Breast epithelium (tissue), 4 donors: ENCODE data around the gene NLRX1. TPM values are rescaled to one million over a fixed set of nuclear protein-coding genes. Genes with fewer than 3 reads are reported as not detected.

Source experiments
- DNase-seq, 2 donors: peaks; one replicate each; pipeline ENCODE4 v3.0.0-alpha.2; 2019; ENCODE audit warnings: low spot score in 2 of 2
- H3K27ac ChIP-seq, 2 donors: fragments of 200-600 bp; sonication (generic) in 1 of 2; one replicate each; pipeline ENCODE4 v1.5.1; 2016 to 2019; ENCODE audit warnings: mild to moderate bottlenecking in 1 of 2
- H3K27me3 ChIP-seq, 2 donors: fragments of 200-600 bp; sonication (generic) in 1 of 2; one replicate each; pipeline versions ENCODE4 v1.5.1 to v1.6.0; 2017 to 2019; ENCODE audit warnings: control low read depth in 1 of 2, mild to moderate bottlenecking in 1 of 2
- H3K36me3 ChIP-seq: fragments of 200-600 bp; one replicate; pipeline ENCODE4 v1.5.1; 2019
- H3K4me1 ChIP-seq, 2 donors: fragments of 200-600 bp; sonication (generic); one replicate each; pipeline ENCODE4 v1.5.1; 2016 to 2019; ENCODE audit warnings: control low read depth in 1 of 2
- H3K4me3 ChIP-seq, 3 donors: fragments of 200-600 bp; sonication (generic); 1 replicate in 2 of 3; 2 replicates in 1 of 3; pipeline ENCODE4 v1.5.1; 2016 to 2019; ENCODE audit warnings: mild to moderate bottlenecking in 3 of 3, moderate library complexity in 2 of 3
- H3K9me3 ChIP-seq, 2 donors: fragments of 200-600 bp; sonication (generic) in 1 of 2; one replicate each; pipeline ENCODE4 v1.5.1; 2016 to 2019; ENCODE audit warnings: control low read depth in 1 of 2
- CTCF ChIP-seq, 3 donors: fragments of 450-650 bp; IDR thresholded peaks; one replicate each; pipeline ENCODE4 v1.5.1; 2016 to 2017; ENCODE audit warnings: antibody characterized with exemption in 3 of 3, mild to moderate bottlenecking in 3 of 3, moderate library complexity in 3 of 3
- POLR2A ChIP-seq: fragments of 450-650 bp; IDR thresholded peaks from one replicate; pipeline ENCODE4 v1.6.1; 2016; ENCODE audit warnings: antibody characterized with exemption, mild to moderate bottlenecking, moderate library complexity
- POLR2AphosphoS5 ChIP-seq, 3 donors: sonication (generic); formaldehyde crosslinking; IDR thresholded peaks; one replicate each; pipeline ENCODE4 v1.6.1; 2017; ENCODE audit warnings: antibody characterized with exemption in 3 of 3
- intact Hi-C: fragments of 100-400 bp; cut with DNase I; formaldehyde crosslinking; loops from one replicate; pipeline ENCODE4 v1.15.1; 2023; ENCODE audit warnings: low total_unique reads
- total RNA-seq, 3 donors: library from RNA; depleted of rRNA; stranded (reverse); fragments of >200 nt; gene quantifications; one replicate each; pipeline ENCODE4 v1.1.0, GENCODE V29; 2016

The NLRX1 gene
- total RNA-seq, 3 donors from 2014 or later: 11.5 to 16.1 (median 13.3) TPM

- DNase-seq: no peak
- no peak overlapping the region for H3K4me3 ChIP-seq
- intact Hi-C loops: no loop called here
- no peak overlapping the region for H3K27ac ChIP-seq
- H3K27me3 ChIP-seq: peaks cover 0 to under 1% of the 10 kb centered on the region in 2 donors
- H3K4me1 ChIP-seq: no peaks in the 10 kb centered on the region
- no peaks in the 10 kb centered on the region for H3K36me3 ChIP-seq
- TF ChIP-seq CTCF (IDR thresholded peaks at IDR 0.05) (no peak), POLR2A (no peak), POLR2AphosphoS5 (IDR thresholded peaks at IDR 0.05) (no peak)
- no peaks in the 10 kb centered on the region for H3K9me3 ChIP-seq
Observed at GRCh38 chr11:119153049-119153818, 15.3 kb upstream of the NLRX1 start.

GRCh38 chr11:119154178-119154577, 14.3 kb upstream of the NLRX1 start:
- no peak for DNase-seq
- no peaks in the 10 kb centered on the region for H3K36me3 ChIP-seq
- no peak overlapping the region for H3K27ac ChIP-seq
- TF ChIP-seq POLR2A (no peak), CTCF (IDR thresholded peaks at IDR 0.05) (no peak), POLR2AphosphoS5 (IDR thresholded peaks at IDR 0.05) (no peak)
- H3K9me3 ChIP-seq: no peaks in the 10 kb centered on the region
- intact Hi-C loops: no loop called here
- no peaks in the 10 kb centered on the region for H3K4me1 ChIP-seq
- H3K4me3 ChIP-seq: no peak overlapping the region
- H3K27me3 ChIP-seq: no peaks in the 10 kb centered on the region

- no peaks in the 10 kb centered on the region for H3K9me3 ChIP-seq
- no peak overlapping the region for H3K27ac ChIP-seq
- H3K27me3 ChIP-seq: no peaks in the 10 kb centered on the region
- TF ChIP-seq POLR2A: no peak
- TF ChIP-seq CTCF (IDR thresholded peaks at IDR 0.05): no peak
- TF ChIP-seq POLR2AphosphoS5 (IDR thresholded peaks at IDR 0.05): no peak
- H3K36me3 ChIP-seq: no peaks in the 10 kb centered on the region
- no peak overlapping the region for H3K4me3 ChIP-seq
- no peaks in the 10 kb centered on the region for H3K4me1 ChIP-seq
- no peak for DNase-seq
- intact Hi-C loops: no loop called here
Observed at GRCh38 chr11:119155733-119156492, 12.6 kb upstream of the NLRX1 start.

DNA sequence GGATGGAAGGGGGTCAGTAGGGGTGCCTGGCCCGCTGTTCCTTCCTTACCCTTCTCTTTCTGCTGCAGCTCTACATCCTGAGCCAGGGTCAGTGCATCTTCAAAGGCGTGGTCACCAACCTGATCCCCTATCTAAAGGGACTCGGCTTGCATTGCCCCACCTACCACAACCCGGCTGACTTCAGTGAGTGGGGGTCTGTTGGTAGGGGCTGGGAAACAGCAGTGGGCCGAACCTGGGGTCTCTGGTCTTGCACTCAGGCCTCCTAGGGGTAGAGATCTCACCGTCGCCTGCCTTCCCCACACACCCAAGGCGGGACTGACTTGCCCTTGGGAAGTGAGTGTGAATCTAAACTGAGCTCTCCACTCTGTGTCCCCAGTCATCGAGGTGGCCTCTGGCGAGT, 12.0 kb upstream of the NLRX1 start:
- Histone ChIP-seq H3K27ac (no peak overlapping the region), H3K4me1 (no peaks in the 10 kb centered on the region), H3K36me3 (no peaks in the 10 kb centered on the region), H3K4me3 (no peak overlapping the region), H3K27me3 (no peaks in the 10 kb centered on the region), H3K9me3 (no peaks in the 10 kb centered on the region)
- intact Hi-C loops: no loop called here
- TF ChIP-seq POLR2AphosphoS5 (IDR thresholded peaks at IDR 0.05) (no peak), CTCF (IDR thresholded peaks at IDR 0.05) (no peak), POLR2A (no peak)
- no peak for DNase-seq

DNA sequence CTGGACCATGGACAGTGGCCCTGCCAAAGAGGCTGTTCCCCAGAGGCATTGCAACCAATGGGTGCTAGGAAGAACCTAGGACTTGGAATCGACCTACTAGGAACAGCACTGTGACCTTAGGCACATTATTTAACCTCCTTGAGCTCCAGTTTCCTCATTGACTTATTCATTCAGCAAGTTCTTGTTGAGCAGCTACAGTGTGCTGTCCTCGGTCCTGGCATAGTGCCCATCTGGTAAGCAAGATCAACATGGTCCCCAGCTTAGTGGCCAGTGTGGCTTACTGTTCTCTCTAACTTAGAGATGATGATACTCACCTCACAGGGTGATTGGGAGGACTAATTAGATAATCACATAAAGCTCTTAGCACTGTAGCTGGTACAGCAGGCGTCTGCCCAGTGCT, 11.5 kb upstream of the NLRX1 start:
- H3K9me3 ChIP-seq: no peaks in the 10 kb centered on the region
- H3K4me1 ChIP-seq: no peaks in the 10 kb centered on the region

More for the DNA sequence above, 11.5 kb upstream of the NLRX1 start:
- Histone ChIP-seq H3K4me3 (no peak overlapping the region), H3K27me3 (no peaks in the 10 kb centered on the region), H3K36me3 (no peaks in the 10 kb centered on the region), H3K27ac (no peak overlapping the region)
- intact Hi-C loops: no loop called here
- TF ChIP-seq POLR2AphosphoS5 (IDR thresholded peaks at IDR 0.05) (no peak), POLR2A (no peak), CTCF (IDR thresholded peaks at IDR 0.05) (no peak)
- DNase-seq: no peak
